Mesenchymal stem cell (in vitro differentiated cells and primary cell): ENCODE data around the gene FKBP5.

Source experiments
- DNase-seq: peaks from one replicate; pipeline ENCODE4 v3.0.0-alpha.2; 2013
- H2AFZ ChIP-seq: one replicate; pipeline ENCODE4 v1.6.1; 2013; ENCODE audit warnings: low read depth, mild to moderate bottlenecking, control low read depth, inconsistent platforms, low read length, moderate library complexity
- H2AK5ac ChIP-seq: 2 replicates; pipeline ENCODE4 v1.6.1; 2013; ENCODE audit warnings: low read length, moderate library complexity, mild to moderate bottlenecking, inconsistent platforms; ENCODE audit not compliant: severe bottlenecking
- H2BK120ac ChIP-seq: one replicate; pipeline ENCODE4 v1.6.1; 2013; ENCODE audit warnings: low read depth, mild to moderate bottlenecking, inconsistent platforms, low read length, moderate library complexity
- H2BK12ac ChIP-seq, 2 experiments: one replicate each; pipeline ENCODE4 v1.6.1; 2013; ENCODE audit warnings: inconsistent platforms in 2 of 2, low read length in 2 of 2, mild to moderate bottlenecking in 2 of 2, moderate library complexity in 2 of 2, control low read depth in 1 of 2
- H2BK15ac ChIP-seq: one replicate; pipeline ENCODE4 v1.6.1; 2013; ENCODE audit warnings: mild to moderate bottlenecking, low read depth, inconsistent platforms; ENCODE audit not compliant: poor library complexity, severe bottlenecking
- H2BK5ac ChIP-seq: 2 replicates; pipeline ENCODE4 v1.6.1; 2013; ENCODE audit warnings: low read depth, mild to moderate bottlenecking, low read length, control low read depth, inconsistent platforms; ENCODE audit not compliant: poor library complexity, severe bottlenecking
- H3K14ac ChIP-seq, 2 experiments: one replicate each; pipeline ENCODE4 v1.6.1; 2013; ENCODE audit warnings: inconsistent platforms in 2 of 2, low read length in 2 of 2, control low read depth in 1 of 2, mild to moderate bottlenecking in 1 of 2, moderate library complexity in 1 of 2
- H3K18ac ChIP-seq, 2 experiments: one replicate each; pipeline ENCODE4 v1.6.1; 2013; ENCODE audit warnings: inconsistent platforms in 2 of 2, low read length in 2 of 2, control low read depth in 1 of 2, low read depth in 1 of 2, mild to moderate bottlenecking in 1 of 2
- H3K23ac ChIP-seq, 2 experiments: one replicate each; pipeline ENCODE4 v1.6.1; 2013; ENCODE audit warnings: inconsistent platforms in 2 of 2, low read length in 2 of 2, mild to moderate bottlenecking in 2 of 2, moderate library complexity in 2 of 2, control low read depth in 1 of 2
- H3K27ac ChIP-seq: 2 replicates; pipeline ENCODE4 v1.5.1; 2013; ENCODE audit warnings: mild to moderate bottlenecking, moderate library complexity, low read length, control low read depth, inconsistent platforms; ENCODE audit not compliant: poor library complexity, severe bottlenecking
- H3K27me3 ChIP-seq, 2 experiments: 2 replicates each; pipeline versions ENCODE4 v1.6.1 to v1.7.0; 2013; ENCODE audit warnings: low read length in 2 of 2, mild to moderate bottlenecking in 2 of 2, moderate library complexity in 2 of 2, control low read depth in 1 of 2, inconsistent platforms in 1 of 2; ENCODE audit not compliant: control insufficient read depth in 1 of 2, insufficient read depth in 1 of 2
- H3K36me3 ChIP-seq, 2 experiments: 2 replicates each; pipeline versions ENCODE4 v1.6.1 to v1.7.0; 2013; ENCODE audit warnings: low read length in 2 of 2, control low read depth in 1 of 2, inconsistent platforms in 1 of 2, low read depth in 1 of 2, mild to moderate bottlenecking in 1 of 2; ENCODE audit not compliant: insufficient read depth in 2 of 2, control insufficient read depth in 1 of 2
- H3K4ac ChIP-seq, 2 experiments: one replicate each; pipeline ENCODE4 v1.6.1; 2013; ENCODE audit warnings: inconsistent platforms in 2 of 2, low read length in 2 of 2, mild to moderate bottlenecking in 2 of 2, moderate library complexity in 2 of 2, control low read depth in 1 of 2, low read depth in 1 of 2
- H3K4me1 ChIP-seq: 2 replicates; pipeline ENCODE4 v1.6.1; 2013; ENCODE audit warnings: low read depth, low read length, control low read depth; ENCODE audit not compliant: control insufficient read depth, insufficient read depth
- H3K4me2 ChIP-seq: 2 replicates; pipeline ENCODE4 v1.6.1; 2013; ENCODE audit warnings: low read length, mild to moderate bottlenecking, inconsistent platforms; ENCODE audit not compliant: poor library complexity, severe bottlenecking
- H3K4me3 ChIP-seq, 2 experiments: 2 replicates each; pipeline versions ENCODE4 v1.5.1 to v1.7.0; 2013; ENCODE audit warnings: low read length in 2 of 2, mild to moderate bottlenecking in 2 of 2, control low read depth in 1 of 2, low read depth in 1 of 2; ENCODE audit not compliant: insufficient read depth in 1 of 2
- H3K79me1 ChIP-seq: replicated peaks from 2 replicates; pipeline ENCODE4 v1.6.1; 2013; ENCODE audit warnings: mild to moderate bottlenecking, control low read depth, low read length, inconsistent platforms; ENCODE audit not compliant: poor library complexity, severe bottlenecking
- H3K9ac ChIP-seq: 2 replicates; pipeline ENCODE4 v1.7.0; 2013; ENCODE audit warnings: mild to moderate bottlenecking, low read length, moderate library complexity
- H3K9me3 ChIP-seq: 2 replicates; pipeline ENCODE4 v1.7.0; 2013; ENCODE audit warnings: mild to moderate bottlenecking, low read length; ENCODE audit not compliant: control insufficient read depth
- H4K8ac ChIP-seq: one replicate; pipeline ENCODE4 v1.6.1; 2013; ENCODE audit warnings: inconsistent platforms, mild to moderate bottlenecking, low read length, moderate library complexity
- H4K91ac ChIP-seq: one replicate; pipeline ENCODE4 v1.6.1; 2013; ENCODE audit warnings: mild to moderate bottlenecking, low read length, inconsistent platforms
- WGBS: methylation state at CpG from one replicate; pipeline ENCODE4 v1.1.7; 2013; ENCODE audit warnings: mixed read lengths; 5-methylcytosine and 5-hydroxymethylcytosine counted together

FKBP5 gene

DNA sequence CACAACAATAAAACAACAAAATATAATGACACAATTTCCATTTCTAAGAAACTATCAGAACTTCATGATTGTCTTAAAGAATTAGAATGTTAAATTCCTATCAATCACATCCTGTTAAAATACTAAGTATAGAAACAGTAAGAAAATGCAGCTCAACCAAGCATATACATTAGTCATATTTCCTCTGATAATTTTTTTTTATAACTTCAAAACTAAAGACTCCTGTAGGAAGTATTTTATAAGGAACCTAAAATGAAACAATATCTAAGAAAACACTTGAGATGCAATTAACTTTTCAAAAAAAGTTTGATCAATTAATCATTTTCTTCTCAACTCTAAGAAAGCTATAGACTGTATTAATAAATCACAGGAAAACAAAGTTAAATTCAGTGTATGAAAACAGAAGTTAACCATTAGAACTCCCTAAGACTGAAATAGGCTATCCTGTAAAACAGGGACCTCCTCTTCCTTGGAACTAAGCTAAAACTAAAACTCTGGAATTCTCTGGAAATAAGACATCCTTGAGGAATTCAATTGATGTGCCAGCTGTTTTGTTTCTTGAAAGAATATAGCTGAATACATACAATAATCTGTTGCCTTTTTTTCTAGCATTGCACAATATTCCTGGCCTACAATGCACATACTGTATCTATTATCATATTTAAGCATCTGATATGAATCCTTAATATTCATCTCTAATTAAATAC lies 19.8 kb downstream of the FKBP5 start:
- Histone ChIP-seq H2AFZ (no peak overlapping the region), H2BK15ac (no peak overlapping the region), H2AK5ac (no peak overlapping the region), H3K9ac (peak overlapping the region; percentile 88), H3K36me3 (no peaks in the 10 kb centered on the region), H3K14ac (no peak overlapping the region), H3K79me1 (peaks cover 6% of the 10 kb centered on the region), H2BK12ac (no peak overlapping the region), H4K91ac (no peak overlapping the region), H3K4me2 (peak overlapping the region; percentile 33), H3K9me3 (no peaks in the 10 kb centered on the region), H3K4me3 (peak overlapping the region in 1 of 2 experiments; percentile 65), H3K18ac (no peak overlapping the region), H3K23ac (no peak overlapping the region), H3K4ac (no peak overlapping the region), H3K4me1 (peaks cover 4% of the 10 kb centered on the region), H2BK120ac (no peak overlapping the region), H2BK5ac (no peak overlapping the region), H3K27me3 (no peaks in the 10 kb centered on the region), H4K8ac (no peak overlapping the region), H3K27ac (peak overlapping the region; percentile 66)
- no peak for DNase-seq

DNA sequence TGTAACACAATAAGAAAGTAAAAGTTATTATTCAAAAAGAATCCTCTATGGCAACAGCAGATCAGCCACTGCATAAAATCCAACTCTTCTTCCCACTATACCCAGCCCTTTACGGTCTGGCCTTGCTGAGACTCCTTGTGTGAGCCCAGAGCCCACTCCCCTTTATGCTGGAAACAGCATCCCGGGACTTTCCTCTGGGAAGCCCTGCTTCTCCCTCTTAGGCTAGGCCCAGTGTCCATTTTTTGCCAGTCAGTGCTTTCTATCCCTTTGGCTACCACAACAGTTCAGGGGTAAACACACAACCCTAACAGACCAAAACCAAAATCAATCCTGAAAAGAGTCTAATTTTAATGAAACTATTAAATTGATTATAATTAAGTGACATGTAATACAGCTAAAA lies 20.6 kb downstream of the FKBP5 start:
- 71% methylated on average over 2 of the region's 2 CpGs for WGBS
- peak overlapping the region; percentile 88 for H3K9ac ChIP-seq
- peak overlapping the region; percentile 91 to 94 for H3K18ac ChIP-seq

DNA sequence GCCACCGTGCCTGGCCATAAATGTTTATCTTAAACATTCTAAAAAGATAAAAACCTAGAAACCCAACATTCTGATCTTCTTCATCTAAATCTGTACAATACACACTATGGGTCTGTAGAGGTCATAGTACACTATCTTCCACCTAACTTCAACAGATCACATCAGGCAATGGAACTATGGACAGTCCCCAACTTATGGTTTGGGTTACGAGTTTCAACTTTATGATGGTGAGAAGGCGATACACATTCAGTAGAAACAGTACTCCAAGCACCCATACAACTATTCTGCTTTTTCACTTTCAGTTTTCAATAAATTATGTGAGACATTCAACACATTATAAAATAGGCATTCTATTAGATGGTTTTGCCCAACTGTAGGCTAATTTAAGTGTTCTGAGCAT lies 23.1 kb downstream of the FKBP5 start:
- Histone ChIP-seq H3K9me3 (no peaks in the 10 kb centered on the region), H4K8ac (no peak overlapping the region), H3K4me1 (peaks cover 8% of the 10 kb centered on the region), H3K4me2 (no peak overlapping the region), H2BK120ac (no peak overlapping the region), H3K27me3 (no peaks in the 10 kb centered on the region), H3K4ac (no peak overlapping the region), H3K79me1 (peaks cover 2% of the 10 kb centered on the region), H2AK5ac (no peak overlapping the region), H3K36me3 (no peaks in the 10 kb centered on the region), H3K18ac (no peak overlapping the region), H3K9ac (no peak overlapping the region), H2BK5ac (no peak overlapping the region), H3K23ac (no peak overlapping the region), H3K4me3 (no peak overlapping the region), H4K91ac (no peak overlapping the region), H2AFZ (no peak overlapping the region), H2BK15ac (no peak overlapping the region), H3K14ac (no peak overlapping the region), H3K27ac (no peak overlapping the region), H2BK12ac (no peak overlapping the region)
- DNase-seq: no peak
- 77% methylated on average over 3 of the region's 3 CpGs for WGBS

More for the DNA sequence above, 20.6 kb downstream of the FKBP5 start:
- Histone ChIP-seq H3K4me2 (no peak overlapping the region), H4K8ac (peak overlapping the region; percentile 84), H2BK120ac (peak overlapping the region; percentile 77), H3K4ac (peak overlapping the region in 1 of 2 experiments; percentile 84), H3K14ac (peak overlapping the region in 1 of 2 experiments; percentile 71), H3K27me3 (no peaks in the 10 kb centered on the region), H3K23ac (peak overlapping the region in 1 of 2 experiments; percentile 94), H2BK12ac (peak overlapping the region in 1 of 2 experiments; percentile 42), H2AK5ac (peak overlapping the region; percentile 94), H3K79me1 (peaks cover 5% of the 10 kb centered on the region), H2BK5ac (no peak overlapping the region), H3K9me3 (no peaks in the 10 kb centered on the region), H4K91ac (no peak overlapping the region), H3K27ac (peak overlapping the region; percentile 62), H3K36me3 (no peaks in the 10 kb centered on the region), H3K4me3 (peak overlapping the region in 1 of 2 experiments; percentile 59), H2BK15ac (no peak overlapping the region), H3K4me1 (peaks cover 6% of the 10 kb centered on the region), H2AFZ (no peak overlapping the region)
- no peak for DNase-seq

DNA sequence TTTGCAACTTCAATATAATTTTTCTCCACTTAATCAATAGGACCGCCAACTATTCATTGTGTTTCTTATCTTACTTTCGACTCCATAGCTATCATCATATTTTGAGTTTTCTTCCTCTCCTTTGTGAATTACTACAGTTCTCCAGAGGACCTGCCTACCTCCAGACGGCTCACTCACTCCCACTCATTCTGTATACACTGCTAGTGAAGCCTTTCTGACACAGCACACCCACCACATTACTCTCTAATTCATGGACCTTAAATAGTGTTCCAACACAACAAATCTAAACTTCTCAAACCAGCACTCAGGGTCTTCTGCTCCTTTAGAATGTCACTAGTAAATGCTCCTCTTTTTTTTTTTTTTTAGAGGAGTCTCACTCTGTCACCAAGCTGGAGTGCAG lies 23.8 kb downstream of the FKBP5 start:
- Histone ChIP-seq H4K91ac (no peak overlapping the region), H3K23ac (no peak overlapping the region), H3K9ac (no peak overlapping the region), H3K4me1 (peaks cover 8% of the 10 kb centered on the region), H3K14ac (no peak overlapping the region), H2BK12ac (peak overlapping the region in 1 of 2 experiments; percentile 15), H3K4ac (no peak overlapping the region), H2AK5ac (no peak overlapping the region), H3K9me3 (no peaks in the 10 kb centered on the region), H3K18ac (no peak overlapping the region), H2BK5ac (no peak overlapping the region), H3K36me3 (no peaks in the 10 kb centered on the region), H3K79me1 (peaks cover 2% of the 10 kb centered on the region), H3K4me2 (no peak overlapping the region), H2AFZ (no peak overlapping the region), H2BK120ac (no peak overlapping the region), H2BK15ac (no peak overlapping the region), H4K8ac (no peak overlapping the region), H3K27ac (no peak overlapping the region), H3K4me3 (no peak overlapping the region), H3K27me3 (no peaks in the 10 kb centered on the region)
- WGBS: 69% methylated on average over 3 of the region's 3 CpGs
- DNase-seq: no peak
